Measurements from ENCODE around the gene PAPOLG.
"Not testable (repeated sequence)": the region's sequence is repeated elsewhere in the genome, so short reads cannot be mapped to it uniquely, and the experiment has no call there.

The PAPOLG gene

DNA sequence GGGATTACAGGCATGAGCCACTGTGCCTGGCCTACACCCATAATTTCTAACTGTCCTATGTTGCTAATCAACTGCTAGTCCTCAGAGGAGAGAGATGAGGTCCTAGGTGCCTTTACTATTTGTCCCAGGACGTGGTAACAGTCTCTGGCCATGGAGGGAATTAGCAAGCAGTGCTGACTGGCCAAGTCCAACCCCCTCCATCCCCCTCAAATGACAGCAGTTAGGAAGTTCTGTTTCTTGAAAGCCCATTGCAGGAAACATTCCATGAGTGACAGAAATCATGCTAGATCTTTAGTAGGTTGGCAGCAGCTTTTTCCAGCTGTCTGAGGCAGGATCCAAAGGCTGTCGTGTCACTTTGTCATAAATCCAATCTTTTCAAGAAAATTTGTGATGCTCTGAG lies 69.6 kb downstream of the PAPOLG start:
- DNase-seq: no peak

DNA sequence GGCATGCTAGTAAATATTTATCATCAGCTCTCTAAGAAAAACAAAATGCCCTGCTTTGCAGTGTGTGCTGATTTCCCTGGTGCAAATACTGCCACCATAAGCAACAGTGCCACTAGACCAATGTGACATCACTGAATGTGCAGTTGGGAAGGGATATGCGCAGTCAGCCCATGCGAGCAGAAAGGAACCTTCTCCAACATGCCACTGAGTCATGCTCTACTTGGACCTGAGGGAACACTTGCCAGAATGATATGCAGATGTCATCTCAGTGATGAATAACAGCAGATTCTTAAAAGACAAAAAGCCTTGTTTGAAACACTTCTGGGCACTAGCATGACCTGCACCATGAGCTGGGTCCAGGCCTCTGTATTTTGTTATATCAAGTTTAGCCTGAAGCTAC lies 70.0 kb downstream of the PAPOLG start:
- DNase-seq: no peak

DNA sequence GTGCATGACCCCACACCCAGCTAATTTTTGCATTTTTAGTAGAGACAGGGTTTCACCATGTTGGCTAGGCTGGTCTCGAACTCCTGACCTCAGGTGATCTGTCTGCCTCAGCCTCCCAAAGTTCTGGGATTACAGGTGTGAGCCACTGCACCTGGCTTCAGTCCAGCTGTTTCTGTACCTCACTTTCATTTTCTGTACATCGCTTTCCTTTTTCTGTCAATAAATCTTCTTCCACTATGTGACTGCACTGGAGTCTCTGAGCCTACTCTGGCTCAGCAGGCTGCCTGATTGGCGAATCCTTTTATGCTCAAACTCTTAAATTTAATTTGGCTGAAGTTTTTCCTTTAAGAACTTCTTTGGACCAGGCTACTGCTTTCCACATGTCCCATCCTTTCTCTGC lies 70.8 kb downstream of the PAPOLG start:
- not testable (repeated sequence) for DNase-seq

DNA sequence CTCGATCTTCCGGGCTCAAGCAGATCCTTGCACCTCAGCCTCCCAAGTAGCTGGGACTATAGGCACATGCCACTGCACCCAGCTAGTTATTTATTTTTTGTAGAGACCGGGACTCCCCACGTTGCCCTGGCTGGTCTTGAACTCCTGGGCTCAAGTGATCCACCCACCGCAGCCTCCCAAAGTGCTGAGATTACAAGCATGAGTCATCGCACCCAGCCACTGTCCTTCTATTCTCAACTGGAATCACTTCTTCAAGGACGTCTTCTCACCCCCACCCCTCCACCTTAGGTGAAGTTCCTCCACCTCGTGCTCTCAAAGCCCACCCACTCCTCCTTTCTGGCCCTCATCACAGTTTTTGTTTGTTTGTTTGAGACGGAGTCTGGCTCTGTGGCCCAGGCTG lies 71.3 kb downstream of the PAPOLG start:
- no peak for DNase-seq

DNA sequence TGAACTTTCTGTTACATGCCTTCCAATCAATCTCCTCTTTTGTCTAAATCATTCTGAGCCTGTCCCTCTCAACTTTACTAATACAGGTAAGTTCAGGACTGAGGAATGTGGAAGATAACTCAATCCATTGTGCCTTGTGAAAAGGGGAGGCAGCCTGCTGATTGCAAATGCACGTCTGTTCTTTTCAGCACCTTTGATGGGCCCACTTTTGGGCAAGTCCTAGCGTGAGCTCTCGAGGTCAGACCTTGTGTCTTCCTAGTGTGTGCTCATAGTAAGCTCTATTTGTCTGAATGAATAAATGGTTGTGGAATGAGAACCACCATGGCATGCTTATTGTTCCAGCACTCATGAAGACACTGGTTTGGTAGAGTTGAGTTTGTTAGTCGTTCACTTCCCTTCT lies 74.9 kb downstream of the PAPOLG start:
- DNase-seq: no peak

DNA sequence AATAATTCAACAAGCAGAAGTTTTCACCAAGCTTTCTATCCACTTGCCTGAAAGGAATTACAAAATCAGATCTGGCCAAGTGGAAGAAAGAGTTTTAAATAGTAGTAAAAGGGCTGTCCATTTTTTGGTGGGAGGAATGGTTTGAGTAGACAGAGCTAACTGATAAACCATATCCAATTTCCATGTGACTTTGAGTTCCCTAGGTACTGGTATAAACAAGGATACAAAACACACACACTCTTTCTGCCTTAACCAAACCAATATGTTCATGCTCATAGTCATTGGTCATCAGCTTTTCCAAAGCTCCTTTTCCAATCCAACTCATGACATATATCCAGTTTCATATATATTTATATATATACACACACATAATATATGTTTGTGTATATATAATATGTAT lies 75.9 kb downstream of the PAPOLG start:
- no peak for DNase-seq

DNA sequence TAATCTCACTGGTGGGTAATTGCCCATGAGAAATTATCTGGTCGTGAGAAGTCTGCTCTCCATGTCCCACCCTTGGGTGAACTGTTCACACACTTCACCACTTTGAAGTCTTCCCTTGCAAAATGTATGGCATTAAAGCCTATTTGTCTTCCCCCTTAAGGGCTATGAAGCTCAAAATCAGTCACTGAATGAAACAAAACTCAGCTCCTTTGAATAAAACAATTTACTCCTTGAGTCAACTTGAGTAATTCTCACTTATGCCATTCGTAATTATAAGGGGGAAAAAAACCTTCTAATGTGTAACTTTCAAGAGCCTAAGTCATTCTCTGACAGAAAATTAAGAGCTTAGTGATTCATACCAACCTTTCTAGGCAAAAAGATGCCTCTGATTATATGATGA lies 76.6 kb downstream of the PAPOLG start:
- DNase-seq: no peak

DNA sequence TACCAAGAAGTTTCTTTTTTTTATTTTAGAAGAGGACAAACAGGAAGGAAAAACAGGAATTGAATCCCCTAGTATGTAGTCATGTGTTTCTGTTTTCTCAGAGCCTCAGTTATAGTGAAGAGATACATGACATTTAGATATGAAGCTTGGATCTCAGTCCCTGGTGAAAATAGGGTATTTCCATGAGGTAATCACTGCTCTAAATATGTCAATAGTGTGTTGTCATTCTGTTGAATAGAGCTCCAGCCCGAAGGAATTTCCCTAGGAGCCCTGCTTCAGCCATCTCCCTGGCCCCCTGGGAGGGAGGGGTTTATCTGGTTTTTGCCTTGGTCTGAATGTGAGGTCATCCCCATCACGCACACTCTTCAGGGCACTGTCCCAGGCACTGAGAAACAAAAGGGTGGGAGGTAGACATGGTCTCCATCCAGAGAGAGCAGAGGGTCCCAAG lies 78.2 kb downstream of the PAPOLG start:
- DNase-seq: no peak

DNA sequence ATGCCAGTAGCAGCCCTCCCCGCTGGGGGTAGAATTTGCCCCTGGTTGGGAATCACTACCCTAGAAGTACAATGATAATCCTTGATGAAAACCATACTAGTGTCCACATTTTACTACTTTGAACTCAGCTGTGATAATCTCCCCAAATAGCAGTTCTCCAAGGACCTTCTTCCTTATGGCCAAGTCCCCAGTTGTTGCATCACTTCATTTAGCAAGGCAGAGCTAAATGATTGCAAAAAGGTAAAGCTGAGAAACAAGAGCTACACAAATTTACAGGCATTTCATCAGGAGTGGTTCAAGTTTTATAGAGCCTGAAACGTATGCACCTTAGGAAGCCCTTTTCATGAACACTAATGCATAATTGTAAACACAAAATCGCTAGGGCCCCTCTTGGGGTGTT lies 80.4 kb downstream of the PAPOLG start:
- no peak for DNase-seq

DNA sequence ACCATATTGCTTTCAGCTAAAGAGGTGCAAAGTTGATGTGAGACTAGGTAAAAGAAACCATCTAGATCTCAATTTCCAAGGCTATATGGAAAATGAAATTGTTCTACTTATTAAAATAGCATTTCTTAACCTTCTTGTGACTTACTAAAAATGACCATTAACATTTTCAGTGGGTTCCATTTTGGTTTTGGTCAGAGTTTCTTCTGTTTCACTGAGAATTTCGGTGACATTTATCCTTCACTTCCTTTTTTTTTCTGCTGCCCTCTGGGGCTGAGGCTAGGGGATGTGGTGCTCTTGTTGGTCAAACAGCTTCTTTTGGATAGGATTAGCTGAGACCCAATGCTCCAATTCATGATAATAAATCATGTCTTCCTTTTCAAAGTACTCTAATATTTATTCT lies 81.1 kb downstream of the PAPOLG start:
- DNase-seq: no peak

DNA sequence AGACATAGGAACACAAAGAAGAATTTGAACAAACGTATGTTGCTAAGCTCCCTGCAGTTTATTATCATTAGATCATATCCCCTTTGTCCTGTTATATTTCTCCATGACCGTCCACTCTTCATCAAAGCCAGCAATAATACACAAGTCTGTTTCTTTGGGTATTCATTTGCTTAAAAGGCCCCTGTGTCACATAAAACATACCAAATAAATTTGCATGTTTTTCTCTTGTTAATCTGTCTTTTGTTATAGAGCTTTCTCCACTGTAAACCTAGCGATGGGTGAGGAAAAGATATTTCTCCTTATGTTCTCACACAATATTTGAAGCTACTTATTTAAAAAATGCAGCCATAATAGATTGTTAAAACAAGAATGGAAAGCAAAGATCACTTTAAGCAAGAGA lies 82.4 kb downstream of the PAPOLG start:
- no peak for DNase-seq

DNA sequence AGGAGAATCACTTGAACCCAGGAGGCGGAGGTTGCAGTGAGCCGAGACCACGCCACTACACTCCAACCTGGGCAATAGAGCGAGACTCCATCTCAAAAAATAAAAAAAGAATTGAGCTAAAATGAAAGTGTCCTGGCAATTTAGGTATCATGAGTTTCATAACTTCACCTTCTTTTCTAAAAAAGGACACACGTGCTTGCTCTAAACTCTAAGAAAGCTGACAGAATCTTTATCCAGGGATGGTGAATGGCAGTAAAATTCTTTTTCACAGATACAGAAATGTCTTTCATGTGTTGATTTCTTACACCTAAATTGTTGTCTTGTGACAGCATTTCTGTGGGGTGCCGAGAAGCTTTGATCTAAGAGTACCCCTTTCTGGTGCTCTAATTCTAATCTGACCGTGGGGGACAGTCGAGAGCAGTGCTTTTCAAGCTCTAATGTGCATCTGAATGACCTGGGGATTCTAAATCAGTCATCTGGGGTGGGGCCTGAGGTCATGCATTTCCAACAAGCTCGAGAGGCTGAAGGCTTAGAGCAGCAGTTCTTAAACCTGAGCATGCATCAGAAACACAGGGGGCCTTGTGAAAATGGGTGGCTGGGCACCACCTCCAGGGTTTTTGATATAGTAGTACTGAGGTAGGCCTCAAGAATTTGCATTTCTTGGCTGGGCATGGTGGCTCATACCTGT lies 83.2 kb downstream of the PAPOLG start:
- no peak for DNase-seq

DNA sequence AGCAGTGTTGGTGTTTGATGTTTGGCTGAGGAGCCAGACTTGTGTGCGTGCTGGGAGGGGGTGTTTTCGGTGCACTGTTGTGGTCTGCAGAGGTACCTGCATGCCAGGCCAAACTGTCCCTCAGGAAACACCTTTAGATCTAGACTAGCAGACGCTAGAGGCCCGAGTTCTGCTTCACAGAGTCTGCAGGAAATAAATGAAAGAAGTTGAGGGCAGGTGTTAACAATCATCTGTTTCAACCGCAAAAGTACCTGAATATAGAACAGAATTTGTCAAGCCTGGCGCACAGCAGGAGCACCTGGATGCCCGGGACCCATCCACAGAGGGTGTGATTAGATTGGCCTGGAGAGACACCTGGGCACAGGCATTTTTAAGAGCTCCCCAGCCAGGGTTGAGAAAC lies 84.8 kb downstream of the PAPOLG start:
- no peak for DNase-seq

DNA sequence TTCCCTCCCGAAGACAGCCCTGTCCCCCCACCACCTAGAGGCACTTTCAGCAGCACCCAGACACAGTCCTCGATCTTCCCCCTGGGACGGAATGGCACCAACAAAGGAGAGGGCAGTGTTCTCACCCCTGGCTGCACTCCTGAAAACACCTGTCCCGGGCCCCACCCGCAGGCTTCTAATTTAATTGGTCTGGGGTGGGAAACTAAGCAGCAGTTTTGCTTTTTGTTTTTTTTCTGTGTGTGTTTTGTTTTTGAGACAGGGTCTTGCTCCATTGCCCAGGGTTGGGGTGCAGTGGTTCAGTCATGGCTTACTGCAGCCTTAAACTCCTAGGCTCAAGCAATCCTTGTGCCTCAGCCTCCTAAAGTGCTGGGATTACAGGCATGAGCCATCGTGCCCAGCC lies 86.9 kb downstream of the PAPOLG start:
- no peak for DNase-seq

DNA sequence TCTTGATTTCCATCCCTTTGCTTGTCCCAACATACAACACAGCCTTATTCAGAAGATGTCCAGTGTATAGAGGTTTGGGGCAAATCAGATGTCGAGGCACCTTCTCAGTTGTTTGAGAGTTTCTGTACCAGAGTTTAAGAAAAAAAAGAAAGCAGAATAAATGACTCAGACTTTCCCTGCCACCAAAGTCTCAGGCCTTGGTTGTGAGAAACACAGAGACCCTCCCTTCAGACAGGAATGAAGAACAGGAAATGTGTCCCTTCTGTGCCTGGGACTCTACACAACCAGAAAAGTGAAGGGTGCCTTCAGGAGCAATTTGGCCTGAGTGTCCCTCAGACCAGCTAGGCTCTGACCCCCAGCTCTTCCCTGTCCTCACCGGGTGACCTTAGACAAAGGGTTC lies 88.0 kb downstream of the PAPOLG start:
- no peak for DNase-seq

DNA sequence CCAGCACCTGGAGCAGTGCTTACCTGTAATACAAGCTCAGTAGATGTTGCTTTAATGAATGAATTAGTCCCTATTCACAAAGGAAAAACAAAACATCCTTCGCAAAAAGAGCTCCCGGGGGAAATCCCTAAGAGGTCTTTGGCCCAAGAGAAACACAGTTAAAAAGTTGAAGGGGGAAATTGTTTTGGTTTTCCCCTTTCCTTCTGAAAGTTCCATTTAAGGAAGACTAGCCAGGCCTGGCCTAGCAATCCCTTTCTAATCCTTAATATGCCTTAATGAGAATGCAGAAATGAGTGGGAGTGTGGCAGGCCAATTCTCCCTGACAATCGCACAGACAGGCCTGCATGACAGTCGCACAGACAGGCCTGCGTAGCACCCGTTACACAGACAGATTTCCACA lies 91.8 kb downstream of the PAPOLG start:
- DNase-seq: no peak
